ENCODE measurements around the gene C1QTNF6. TPM values are rescaled to one million over a fixed set of nuclear protein-coding genes. Genes with fewer than 3 reads are reported as not detected.

C1QTNF6 gene
- total RNA-seq, 1 donor from 2014 or later: 6.0 TPM

DNA sequence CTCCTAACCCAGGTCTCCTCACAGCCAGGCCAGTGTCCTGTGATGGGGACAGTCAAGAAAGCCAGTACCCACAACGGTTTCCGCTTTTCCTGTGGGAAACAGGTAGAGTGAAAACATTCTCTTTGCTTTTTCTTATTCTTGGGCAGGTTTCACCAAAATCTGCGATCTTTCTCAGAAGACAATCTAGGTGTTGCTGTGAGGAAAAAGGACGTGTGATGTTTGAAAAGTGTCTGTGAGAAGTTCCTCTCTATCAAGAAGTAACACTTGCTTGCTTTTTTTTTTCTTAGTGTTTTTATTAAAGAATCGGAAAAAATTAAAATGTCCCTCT, 29.1 kb downstream of the C1QTNF6 start:
- Histone ChIP-seq H3K36me3 (ENCODE audit: insufficient read depth, low read length) (no peaks in the 10 kb centered on the region), H3K27me3 (ENCODE audit: insufficient read depth, low read length) (peaks cover 7% of the 10 kb centered on the region), H4K20me1 (ENCODE audit: insufficient read depth, low read length) (no peaks in the 10 kb centered on the region), H3K4me1 (ENCODE audit: insufficient read depth, low read length) (peaks cover 7% of the 10 kb centered on the region), H3K4me3 (ENCODE audit: insufficient read depth, low read depth, low read length) (no peak overlapping the region), H3K9ac (ENCODE audit: low read length) (no peak overlapping the region), H3K27ac (ENCODE audit: low read depth, low read length) (no peak overlapping the region), H3K79me2 (ENCODE audit: insufficient read depth, low read length) (no peaks in the 10 kb centered on the region), H3K9me3 (ENCODE audit: insufficient read depth, low read depth, low read length) (peaks cover 8% of the 10 kb centered on the region), H2AFZ (ENCODE audit: low read depth, low read length) (no peak overlapping the region), H3K4me2 (ENCODE audit: low read length) (no peak overlapping the region)
- peaks cover 47% of the 10 kb centered on the region for H3K27me3 Mint-ChIP-seq (ENCODE audit: low read depth, unreplicated experiment)
- DNase-seq (ENCODE audit: low read depth): no peak
- no peak for FAIRE-seq
- H3K36me3 Mint-ChIP-seq (ENCODE audit: low read depth, unreplicated experiment): peaks cover 6% of the 10 kb centered on the region
- H3K4me1 Mint-ChIP-seq (ENCODE audit: low read depth, unreplicated experiment): peaks cover 6% of the 10 kb centered on the region
- TF ChIP-seq, protein P1, sequence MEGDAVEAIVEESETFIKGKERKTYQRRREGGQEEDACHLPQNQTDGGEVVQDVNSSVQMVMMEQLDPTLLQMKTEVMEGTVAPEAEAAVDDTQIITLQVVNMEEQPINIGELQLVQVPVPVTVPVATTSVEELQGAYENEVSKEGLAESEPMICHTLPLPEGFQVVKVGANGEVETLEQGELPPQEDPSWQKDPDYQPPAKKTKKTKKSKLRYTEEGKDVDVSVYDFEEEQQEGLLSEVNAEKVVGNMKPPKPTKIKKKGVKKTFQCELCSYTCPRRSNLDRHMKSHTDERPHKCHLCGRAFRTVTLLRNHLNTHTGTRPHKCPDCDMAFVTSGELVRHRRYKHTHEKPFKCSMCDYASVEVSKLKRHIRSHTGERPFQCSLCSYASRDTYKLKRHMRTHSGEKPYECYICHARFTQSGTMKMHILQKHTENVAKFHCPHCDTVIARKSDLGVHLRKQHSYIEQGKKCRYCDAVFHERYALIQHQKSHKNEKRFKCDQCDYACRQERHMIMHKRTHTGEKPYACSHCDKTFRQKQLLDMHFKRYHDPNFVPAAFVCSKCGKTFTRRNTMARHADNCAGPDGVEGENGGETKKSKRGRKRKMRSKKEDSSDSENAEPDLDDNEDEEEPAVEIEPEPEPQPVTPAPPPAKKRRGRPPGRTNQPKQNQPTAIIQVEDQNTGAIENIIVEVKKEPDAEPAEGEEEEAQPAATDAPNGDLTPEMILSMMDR (IDR thresholded peaks at IDR 0.05; ENCODE audit: insufficient read depth, low read depth, low read length): no peak
- no peak for TF ChIP-seq EZH2 (IDR thresholded peaks at IDR 0.05; ENCODE audit: insufficient read depth, low read length)
- peaks cover 13% of the 10 kb centered on the region for H3K9me3 Mint-ChIP-seq (ENCODE audit: unreplicated experiment)
- H3K4me3 Mint-ChIP-seq (ENCODE audit: unreplicated experiment): no peak overlapping the region
- no peak overlapping the region for H3K27ac Mint-ChIP-seq (ENCODE audit: unreplicated experiment)

DNA sequence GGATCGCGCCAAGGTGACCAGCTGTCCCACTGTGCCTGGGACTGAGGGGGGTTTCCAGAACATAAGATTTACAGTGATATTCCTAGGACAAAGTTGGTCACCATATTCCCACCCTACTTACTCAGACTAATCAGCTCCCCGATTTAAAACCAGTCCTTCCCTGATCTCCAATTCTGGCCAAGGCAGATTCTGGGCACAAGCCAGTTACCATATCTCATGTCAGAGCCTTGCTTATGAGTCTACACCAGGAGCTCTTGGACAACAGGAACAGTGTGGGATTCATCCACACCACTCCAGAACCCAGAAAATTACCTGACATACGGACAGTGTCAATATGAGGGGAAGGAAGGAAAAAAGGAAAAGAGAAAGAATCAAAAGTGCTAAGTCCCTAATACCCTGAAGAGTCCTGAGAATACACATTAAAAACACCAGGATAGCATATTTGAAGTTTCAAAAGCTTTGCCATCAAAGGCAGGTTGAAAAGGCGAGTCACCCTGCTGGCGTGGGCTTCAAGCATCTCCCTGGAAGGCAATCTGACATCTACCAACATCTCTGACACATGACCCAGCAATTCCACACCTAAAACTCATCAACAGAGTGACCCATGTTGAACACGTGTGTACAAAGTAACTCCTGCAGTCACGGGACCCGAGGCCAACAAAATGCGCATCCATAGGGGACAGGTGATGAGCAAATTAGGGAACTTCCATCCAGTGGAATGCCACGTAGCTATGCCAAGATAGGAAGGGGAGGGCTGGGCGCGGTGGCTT, 30.3 kb downstream of the C1QTNF6 start:
- DNase-seq (ENCODE audit: low read depth) (peak; percentile 49), FAIRE-seq (no peak)
- Histone ChIP-seq H3K4me1 (ENCODE audit: insufficient read depth, low read length) (peaks cover 7% of the 10 kb centered on the region), H3K4me2 (ENCODE audit: low read length) (no peak overlapping the region), H2AFZ (ENCODE audit: low read depth, low read length) (no peak overlapping the region), H3K27ac (ENCODE audit: low read depth, low read length) (no peak overlapping the region), H3K4me3 (ENCODE audit: insufficient read depth, low read depth, low read length) (no peak overlapping the region), H3K9ac (ENCODE audit: low read length) (no peak overlapping the region), H3K27me3 (ENCODE audit: insufficient read depth, low read length) (peaks cover 11% of the 10 kb centered on the region), H3K79me2 (ENCODE audit: insufficient read depth, low read length) (no peaks in the 10 kb centered on the region), H4K20me1 (ENCODE audit: insufficient read depth, low read length) (no peaks in the 10 kb centered on the region), H3K36me3 (ENCODE audit: insufficient read depth, low read length) (no peaks in the 10 kb centered on the region), H3K9me3 (ENCODE audit: insufficient read depth, low read depth, low read length) (peaks cover 8% of the 10 kb centered on the region)
- Mint-ChIP-seq H3K36me3 (ENCODE audit: low read depth, unreplicated experiment) (peaks cover 6% of the 10 kb centered on the region), H3K9me3 (ENCODE audit: unreplicated experiment) (peaks cover 13% of the 10 kb centered on the region), H3K27ac (ENCODE audit: unreplicated experiment) (peak overlapping the region; percentile 69), H3K4me1 (ENCODE audit: low read depth, unreplicated experiment) (peaks cover 4% of the 10 kb centered on the region), H3K4me3 (ENCODE audit: unreplicated experiment) (no peak overlapping the region), H3K27me3 (ENCODE audit: low read depth, unreplicated experiment) (peaks cover 50% of the 10 kb centered on the region)
- no peak for TF ChIP-seq EZH2 (IDR thresholded peaks at IDR 0.05; ENCODE audit: insufficient read depth, low read length)
- TF ChIP-seq, protein P1 (IDR thresholded peaks at IDR 0.05; ENCODE audit: insufficient read depth, low read depth, low read length): no peak

All from astrocyte (in vitro differentiated cells and primary cell).